ENCODE data around the gene TMEM198.

GRCh38 chr2:219569041-219569440 lies 25.2 kb downstream of the TMEM198 start:
- no peak for TF ChIP-seq POLR2AphosphoS5 (IDR thresholded peaks at IDR 0.05; ENCODE audit: low read depth, low read length)
- no peak for TF ChIP-seq POLR2A (IDR thresholded peaks at IDR 0.05; ENCODE audit: low read depth, low read length)
- TF ChIP-seq TAF1 (IDR thresholded peaks at IDR 0.05; ENCODE audit: low read depth, low read length), result no peak
- TF ChIP-seq PAX5 (IDR thresholded peaks at IDR 0.05; ENCODE audit: insufficient read depth, low read length, severe bottlenecking), result no peak
- no peak for TF ChIP-seq SPI1 (IDR thresholded peaks at IDR 0.05; ENCODE audit: low read depth, low read length)

Data from GM12891 (cell line).